Measurements from ENCODE around the gene WDR88. TPM values are rescaled to one million over a fixed set of nuclear protein-coding genes. Genes with fewer than 3 reads are reported as not detected.

Gene WDR88
- polyA plus RNA-seq, 3 donors: not detected

DNA sequence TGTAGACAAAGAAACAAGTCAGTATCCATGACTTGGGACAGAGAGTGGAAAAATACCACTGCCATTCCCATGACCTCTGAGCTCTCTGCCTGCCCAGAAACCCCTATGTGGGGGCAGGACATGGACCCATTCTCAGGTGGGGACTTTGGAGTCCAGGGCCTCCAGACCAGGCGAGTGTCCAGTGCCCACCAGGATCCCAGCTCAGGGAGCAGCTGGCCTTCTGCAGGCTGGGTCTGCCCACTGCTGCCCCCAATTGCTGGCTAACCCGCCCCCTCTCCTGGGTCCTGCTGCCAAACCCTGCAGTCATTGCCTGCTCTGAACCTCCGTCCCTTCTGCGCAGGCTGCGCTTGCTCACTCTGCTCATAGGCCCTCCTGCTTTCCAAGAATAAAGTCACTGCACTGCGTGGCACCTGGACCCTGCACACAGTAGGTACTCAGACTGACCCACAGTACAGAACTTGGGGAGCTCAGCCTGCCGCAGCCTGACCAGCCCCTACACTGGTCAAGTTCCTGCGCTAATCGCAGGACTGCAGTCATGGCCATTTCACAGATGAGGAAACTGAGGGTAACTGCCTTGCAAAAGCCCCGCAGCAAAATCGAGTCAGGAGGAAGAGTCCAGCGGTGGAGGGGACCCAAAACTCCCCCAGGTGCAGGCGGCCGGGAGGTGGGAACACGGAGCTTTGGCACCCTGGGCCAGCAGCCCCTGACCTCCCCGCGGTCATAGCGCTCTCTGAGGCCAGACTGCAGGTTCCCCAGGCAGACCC lies 93.0 kb downstream of the WDR88 start:
- Mint-ChIP-seq H3K36me3 (peaks cover 10 to 20% of the 10 kb centered on the region in 2 donors), H3K9me3 (peaks cover 14 to 38% (median 28%) of the 10 kb centered on the region in 7 donors), H3K27ac (peak overlapping the region in 1 of 7 donors; percentile 78), H3K27me3 (ENCODE audit: low read depth in 3 of 3) (peaks cover 44 to 72% (median 54%) of the 10 kb centered on the region in 3 donors), H3K4me3 (peak overlapping the region; percentile 2 to 86), H3K4me1 (peaks cover 15% of the 10 kb centered on the region)
- H3K79me2 ChIP-seq (ENCODE audit: insufficient read depth, low read length): no peaks in the 10 kb centered on the region
- intact Hi-C loops (cut with micrococcal nuclease): no loop called here
- H3K4me2 ChIP-seq (replicated peaks; ENCODE audit: extremely low read depth, low read length, poor library complexity, severe bottlenecking): peak overlapping the region; percentile 81
- H2AFZ ChIP-seq (ENCODE audit: insufficient read depth, low read depth, low read length, poor library complexity, severe bottlenecking): peak overlapping the region; percentile 29
- no peaks in the 10 kb centered on the region for H3K36me3 ChIP-seq (replicated peaks in 1 of 2; ENCODE audit: control insufficient read depth in 1 of 2, insufficient read depth in 2 of 2, low read length in 2 of 2)
- H3K27ac ChIP-seq (ENCODE audit: low read depth in 1 of 2, low read length in 2 of 2): no peak overlapping the region
- DNase-seq: no peak
- peaks cover 16 to 18% of the 10 kb centered on the region in 2 donors for H3K4me1 ChIP-seq (ENCODE audit: control insufficient read depth in 1 of 2, insufficient read depth in 2 of 2, low read length in 2 of 2)
- WGBS (ENCODE audit: insufficient coverage): 69% methylated on average over 18 of the region's 18 CpGs
- H3K9me3 ChIP-seq (replicated peaks in 1 of 2; ENCODE audit: control insufficient read depth in 1 of 2, insufficient read depth in 1 of 2, low read length in 2 of 2): peaks cover 13 to 41% of the 10 kb centered on the region in 2 donors
- TF ChIP-seq, protein P1, sequence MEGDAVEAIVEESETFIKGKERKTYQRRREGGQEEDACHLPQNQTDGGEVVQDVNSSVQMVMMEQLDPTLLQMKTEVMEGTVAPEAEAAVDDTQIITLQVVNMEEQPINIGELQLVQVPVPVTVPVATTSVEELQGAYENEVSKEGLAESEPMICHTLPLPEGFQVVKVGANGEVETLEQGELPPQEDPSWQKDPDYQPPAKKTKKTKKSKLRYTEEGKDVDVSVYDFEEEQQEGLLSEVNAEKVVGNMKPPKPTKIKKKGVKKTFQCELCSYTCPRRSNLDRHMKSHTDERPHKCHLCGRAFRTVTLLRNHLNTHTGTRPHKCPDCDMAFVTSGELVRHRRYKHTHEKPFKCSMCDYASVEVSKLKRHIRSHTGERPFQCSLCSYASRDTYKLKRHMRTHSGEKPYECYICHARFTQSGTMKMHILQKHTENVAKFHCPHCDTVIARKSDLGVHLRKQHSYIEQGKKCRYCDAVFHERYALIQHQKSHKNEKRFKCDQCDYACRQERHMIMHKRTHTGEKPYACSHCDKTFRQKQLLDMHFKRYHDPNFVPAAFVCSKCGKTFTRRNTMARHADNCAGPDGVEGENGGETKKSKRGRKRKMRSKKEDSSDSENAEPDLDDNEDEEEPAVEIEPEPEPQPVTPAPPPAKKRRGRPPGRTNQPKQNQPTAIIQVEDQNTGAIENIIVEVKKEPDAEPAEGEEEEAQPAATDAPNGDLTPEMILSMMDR (IDR thresholded peaks at IDR 0.05): no peak
- H3K4me3 ChIP-seq (replicated peaks in 1 of 3; ENCODE audit: low read depth in 2 of 3, low read length in 3 of 3): peak overlapping the region in 1 of 3 experiments; percentile 70
- no peak overlapping the region for H3K9ac ChIP-seq (ENCODE audit: insufficient read depth, low read length, poor library complexity, severe bottlenecking)
- peaks cover 22 to 50% of the 10 kb centered on the region in 2 donors for H3K27me3 ChIP-seq (ENCODE audit: control insufficient read depth in 2 of 2, insufficient read depth in 2 of 2, low read length in 2 of 2)
- no peaks in the 10 kb centered on the region for H4K20me1 ChIP-seq (ENCODE audit: insufficient read depth, low read length)

Other genes with a start within 250 kb of the WDR88 start
- gene CEP89, start 160.2 kb upstream of the WDR88 start, polyA plus RNA-seq: 1 to 10 TPM; 4.6 to 6.5 (median 4.7) TPM
- gene FAAP24, start 159.9 kb upstream of the WDR88 start, polyA plus RNA-seq: 1 to 10 TPM in 2 of 3 donors, under 1 TPM in 1; 0.61 to 4.2 (median 2.3) TPM
- under 1 TPM; 0.16 to 0.93 (median 0.51) TPM for gene RHPN2, start 67.2 kb upstream of the WDR88 start, polyA plus RNA-seq
- 1 to 10 TPM; 1.4 to 6.8 (median 4.0) TPM for gene GPATCH1, start 50.9 kb upstream of the WDR88 start, polyA plus RNA-seq
- gene LRP3, start 62.2 kb downstream of the WDR88 start, polyA plus RNA-seq: 10 to 100 TPM in 1 of 3 donors, 1 to 10 TPM in 2; 1.4 to 11.9 (median 4.1) TPM
- under 1 TPM in 1 of 3 donors, not detected in 2; 0.52 TPM for gene SLC7A10, start 93.7 kb downstream of the WDR88 start, polyA plus RNA-seq
- gene CEBPA, start 170.4 kb downstream of the WDR88 start, polyA plus RNA-seq: 10 to 100 TPM; 17.9 to 76.3 (median 47.5) TPM
- 10 to 100 TPM; 16.8 to 18.3 (median 17.8) TPM for gene CEBPG, start 241.6 kb downstream of the WDR88 start, polyA plus RNA-seq